Peyer's patch (tissue), 4 donors: ENCODE data around the gene SEC14L6.

Experiments used
- POLR2A ChIP-seq, 2 donors: fragments of 450-650 bp; IDR thresholded peaks; one replicate each; pipeline ENCODE4 v1.5.1; 2017; ENCODE audit warnings: antibody characterized with exemption in 2 of 2, mild to moderate bottlenecking in 2 of 2, moderate library complexity in 2 of 2
- TF ChIP-seq, protein P1 (sequence below), 6 experiments: fragments of 450-650 bp in 4 of 6; fragments of 200-600 bp in 2 of 6; sonication (generic) in 1 of 6; IDR thresholded peaks; one replicate each; pipeline ENCODE4 v1.5.1; 2017 to 2019; ENCODE audit warnings: antibody characterized with exemption in 6 of 6, mild to moderate bottlenecking in 3 of 6, moderate library complexity in 1 of 6

DNA sequence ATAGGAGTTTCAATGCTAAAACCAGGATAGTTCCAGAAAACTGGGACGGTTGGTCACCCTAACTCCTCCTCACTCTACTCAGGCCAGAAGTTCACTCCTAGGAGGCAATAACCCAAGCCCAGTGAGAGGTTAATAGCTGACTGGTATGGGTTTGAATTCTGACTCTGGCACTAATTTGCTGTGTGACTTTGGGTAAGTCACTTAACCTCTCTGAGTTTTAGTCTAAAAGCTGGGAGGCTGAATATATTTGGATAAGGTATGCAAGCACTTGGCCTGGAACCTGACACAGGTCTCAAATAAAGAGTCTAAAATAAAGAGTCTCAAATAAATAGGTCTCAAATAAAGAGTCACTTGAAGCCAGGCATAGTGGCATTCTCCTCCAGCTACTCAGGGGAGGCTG lies 6.2 kb upstream of the SEC14L6 start:
- TF ChIP-seq, protein P1, sequence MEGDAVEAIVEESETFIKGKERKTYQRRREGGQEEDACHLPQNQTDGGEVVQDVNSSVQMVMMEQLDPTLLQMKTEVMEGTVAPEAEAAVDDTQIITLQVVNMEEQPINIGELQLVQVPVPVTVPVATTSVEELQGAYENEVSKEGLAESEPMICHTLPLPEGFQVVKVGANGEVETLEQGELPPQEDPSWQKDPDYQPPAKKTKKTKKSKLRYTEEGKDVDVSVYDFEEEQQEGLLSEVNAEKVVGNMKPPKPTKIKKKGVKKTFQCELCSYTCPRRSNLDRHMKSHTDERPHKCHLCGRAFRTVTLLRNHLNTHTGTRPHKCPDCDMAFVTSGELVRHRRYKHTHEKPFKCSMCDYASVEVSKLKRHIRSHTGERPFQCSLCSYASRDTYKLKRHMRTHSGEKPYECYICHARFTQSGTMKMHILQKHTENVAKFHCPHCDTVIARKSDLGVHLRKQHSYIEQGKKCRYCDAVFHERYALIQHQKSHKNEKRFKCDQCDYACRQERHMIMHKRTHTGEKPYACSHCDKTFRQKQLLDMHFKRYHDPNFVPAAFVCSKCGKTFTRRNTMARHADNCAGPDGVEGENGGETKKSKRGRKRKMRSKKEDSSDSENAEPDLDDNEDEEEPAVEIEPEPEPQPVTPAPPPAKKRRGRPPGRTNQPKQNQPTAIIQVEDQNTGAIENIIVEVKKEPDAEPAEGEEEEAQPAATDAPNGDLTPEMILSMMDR (IDR thresholded peaks at IDR 0.05) = no peak
- TF ChIP-seq POLR2A (IDR thresholded peaks at IDR 0.05) = no peak
